Activated CD4-positive, alpha-beta T cell treated with anti-CD3 and anti-CD28 coated beads, Interleukin-2, amount 10 ng/mL, durations not matched to agents 24 days and 14 days (primary cell): ENCODE measurements around the gene NDEL1. TPM values are rescaled to one million over a fixed set of nuclear protein-coding genes. Genes with fewer than 3 reads are reported as not detected.

Experiments
- DNase-seq: peaks from one replicate; pipeline ENCODE4 v3.0.0; 2022
- H3K27ac Mint-ChIP-seq: one replicate; pipeline ENCODE4 v1.8.0; 2022; ENCODE audit warnings: mild to moderate bottlenecking, mixed read lengths
- H3K27me3 Mint-ChIP-seq: one replicate; pipeline ENCODE4 v1.8.0; 2022; ENCODE audit warnings: mixed read lengths
- H3K36me3 Mint-ChIP-seq: one replicate; pipeline ENCODE4 v1.8.0; 2022; ENCODE audit warnings: low read depth, mild to moderate bottlenecking, mixed read lengths
- H3K4me1 Mint-ChIP-seq: one replicate; pipeline ENCODE4 v1.8.0; 2021; ENCODE audit warnings: mixed read lengths
- H3K4me3 Mint-ChIP-seq: one replicate; pipeline ENCODE4 v1.8.0; 2022; ENCODE audit warnings: mild to moderate bottlenecking, moderate library complexity, mixed read lengths
- H3K9me3 Mint-ChIP-seq: one replicate; pipeline ENCODE4 v1.8.0; 2021; ENCODE audit warnings: mixed read lengths
- intact Hi-C: fragments of 100-400 bp; cut with micrococcal nuclease; formaldehyde crosslinking; loops from one replicate; pipeline ENCODE4 v1.15.1; 2023
- total RNA-seq: library from RNA; stranded (reverse); gene quantifications from 2 replicates; pipeline ENCODE4 v1.2.3, GENCODE V29; 2022

The NDEL1 gene
- total RNA-seq, 1 donor from 2014 or later = 74.3 TPM

DNA sequence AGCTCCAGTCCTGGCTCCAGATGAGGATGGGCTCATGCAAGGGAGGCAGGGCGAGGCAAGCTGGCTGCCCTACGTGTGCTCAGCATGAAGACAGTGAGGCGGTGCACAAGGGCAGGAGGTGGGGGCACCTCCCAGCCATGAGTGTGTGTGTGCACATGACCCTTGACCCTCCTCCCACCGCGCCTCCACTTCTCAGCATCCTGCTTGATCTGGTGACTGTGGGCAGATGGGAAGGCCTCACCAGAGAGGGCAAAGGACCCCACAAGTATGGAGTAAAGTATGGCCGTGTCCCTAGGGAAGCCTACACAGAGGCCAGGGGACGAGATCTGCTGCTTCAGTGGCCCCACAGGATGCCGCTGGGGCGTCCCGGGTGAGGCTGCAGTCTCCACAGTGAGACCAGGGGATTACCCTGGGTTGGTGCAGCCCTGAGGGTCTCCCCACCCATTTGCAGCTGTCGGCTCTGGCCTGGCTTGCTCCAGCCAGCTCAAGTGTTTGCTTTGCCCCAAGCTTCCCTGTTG is 30.1 kb upstream of the NDEL1 start:
- DNase-seq = no peak
- H3K27me3 Mint-ChIP-seq = peaks cover 9% of the 10 kb centered on the region
- peaks cover 7% of the 10 kb centered on the region for H3K4me1 Mint-ChIP-seq
- H3K4me3 Mint-ChIP-seq = no peak overlapping the region
- no peaks in the 10 kb centered on the region for H3K36me3 Mint-ChIP-seq
- no peaks in the 10 kb centered on the region for H3K9me3 Mint-ChIP-seq
- intact Hi-C loops = no loop called here
- no peak overlapping the region for H3K27ac Mint-ChIP-seq

GRCh38 chr17:8406174-8406573 is 29.5 kb upstream of the NDEL1 start:
- Mint-ChIP-seq H3K36me3 (no peaks in the 10 kb centered on the region), H3K27ac (no peak overlapping the region), H3K27me3 (peaks cover 7% of the 10 kb centered on the region), H3K4me3 (no peak overlapping the region), H3K9me3 (no peaks in the 10 kb centered on the region), H3K4me1 (peaks cover 11% of the 10 kb centered on the region)
- intact Hi-C loops = no loop called here
- DNase-seq = no peak

DNA sequence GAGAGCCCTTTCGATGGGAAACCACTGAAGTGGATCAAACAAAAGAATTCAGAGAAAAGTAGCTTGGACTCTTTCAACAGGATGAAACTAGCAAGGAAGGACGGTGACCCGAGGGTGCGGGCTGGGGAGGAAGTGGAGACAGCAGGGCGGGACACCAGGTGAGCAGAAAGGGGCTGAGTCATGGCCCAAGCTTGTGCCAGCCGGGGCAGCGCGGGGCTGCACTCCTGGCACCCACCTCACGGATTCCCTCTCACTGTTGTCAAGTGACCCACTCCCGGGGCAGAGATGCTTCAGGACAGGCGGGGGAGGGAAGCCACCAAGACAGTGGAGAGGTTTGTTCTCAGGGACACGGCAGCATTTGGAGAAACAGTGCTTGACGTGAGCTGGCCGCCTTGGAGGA is 27.3 kb upstream of the NDEL1 start:
- Mint-ChIP-seq H3K4me3 (no peak overlapping the region), H3K36me3 (no peaks in the 10 kb centered on the region), H3K27me3 (peaks cover 18% of the 10 kb centered on the region), H3K27ac (no peak overlapping the region), H3K9me3 (no peaks in the 10 kb centered on the region), H3K4me1 (peaks cover 15% of the 10 kb centered on the region)
- no peak for DNase-seq
- intact Hi-C loops = no loop called here

- peaks cover 27% of the 10 kb centered on the region for H3K27me3 Mint-ChIP-seq
- peak; percentile 93 for DNase-seq
- H3K27ac Mint-ChIP-seq = peak overlapping the region; percentile 2
- peaks cover 18% of the 10 kb centered on the region for H3K4me1 Mint-ChIP-seq
- H3K36me3 Mint-ChIP-seq = no peaks in the 10 kb centered on the region
- no peaks in the 10 kb centered on the region for H3K9me3 Mint-ChIP-seq
- intact Hi-C loops = loop anchor here (1.0 kb wide), 1 partner anchor 336 kb away; no protein-coding TSS in a partner anchor
- no peak overlapping the region for H3K4me3 Mint-ChIP-seq
Observed at GRCh38 chr17:8409966-8410882, 25.5 kb upstream of the NDEL1 start.

DNA sequence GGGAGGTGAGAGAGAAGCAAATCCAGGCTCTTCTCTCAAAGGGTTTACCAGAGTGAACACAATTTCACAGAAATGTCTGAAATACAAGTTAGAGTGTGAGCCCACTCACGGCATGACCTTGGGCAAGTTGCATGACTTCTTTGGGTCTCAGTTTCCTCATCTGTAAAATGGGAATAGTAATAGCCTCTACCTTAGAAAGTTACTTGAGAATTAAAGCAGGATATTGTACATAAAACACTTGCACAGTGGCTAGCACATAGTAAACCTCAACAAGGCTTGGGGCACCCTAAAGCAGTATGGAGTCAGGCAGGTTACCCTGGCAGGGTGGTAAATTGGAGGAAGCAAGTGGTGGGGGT is 24.8 kb upstream of the NDEL1 start:
- H3K9me3 Mint-ChIP-seq = no peaks in the 10 kb centered on the region
- no peak for DNase-seq
- H3K4me1 Mint-ChIP-seq = peaks cover 18% of the 10 kb centered on the region
- intact Hi-C loops = loop anchor here (1.0 kb wide), 1 partner anchor 335 kb away; no protein-coding TSS in a partner anchor
- H3K27me3 Mint-ChIP-seq = peaks cover 27% of the 10 kb centered on the region
- H3K36me3 Mint-ChIP-seq = no peaks in the 10 kb centered on the region
- no peak overlapping the region for H3K27ac Mint-ChIP-seq
- H3K4me3 Mint-ChIP-seq = no peak overlapping the region

- Mint-ChIP-seq H3K27ac (no peak overlapping the region), H3K4me3 (no peak overlapping the region), H3K27me3 (peaks cover 40% of the 10 kb centered on the region), H3K36me3 (no peaks in the 10 kb centered on the region), H3K9me3 (no peaks in the 10 kb centered on the region), H3K4me1 (peaks cover 18% of the 10 kb centered on the region)
- no peak for DNase-seq
- intact Hi-C loops = no loop called here
Observed at GRCh38 chr17:8412089-8412488, 23.6 kb upstream of the NDEL1 start.

DNA sequence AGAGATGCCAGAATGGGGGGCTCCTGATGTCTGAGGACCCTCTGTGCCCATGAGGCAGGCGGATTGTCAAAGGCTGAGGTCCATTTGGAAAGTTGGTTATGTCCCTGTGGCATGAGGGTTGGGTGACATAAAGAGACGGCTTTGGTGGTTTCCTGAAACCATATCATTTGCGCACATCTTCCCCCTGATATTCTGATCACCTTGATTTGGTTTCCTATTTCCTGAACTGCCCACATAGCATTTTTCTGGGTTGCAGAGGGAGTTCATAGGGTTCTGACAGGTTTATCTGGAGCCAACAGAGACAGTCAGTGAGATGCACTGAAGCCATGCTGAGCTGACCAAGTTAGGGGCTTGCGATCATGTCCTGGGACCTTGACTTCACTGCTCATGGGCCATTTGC is 22.4 kb upstream of the NDEL1 start:
- H3K4me1 Mint-ChIP-seq = peaks cover 18% of the 10 kb centered on the region
- no peak overlapping the region for H3K27ac Mint-ChIP-seq
- DNase-seq = no peak
- H3K4me3 Mint-ChIP-seq = no peak overlapping the region
- H3K9me3 Mint-ChIP-seq = no peaks in the 10 kb centered on the region
- intact Hi-C loops = no loop called here
- peaks cover 50% of the 10 kb centered on the region for H3K27me3 Mint-ChIP-seq
- no peaks in the 10 kb centered on the region for H3K36me3 Mint-ChIP-seq

DNA sequence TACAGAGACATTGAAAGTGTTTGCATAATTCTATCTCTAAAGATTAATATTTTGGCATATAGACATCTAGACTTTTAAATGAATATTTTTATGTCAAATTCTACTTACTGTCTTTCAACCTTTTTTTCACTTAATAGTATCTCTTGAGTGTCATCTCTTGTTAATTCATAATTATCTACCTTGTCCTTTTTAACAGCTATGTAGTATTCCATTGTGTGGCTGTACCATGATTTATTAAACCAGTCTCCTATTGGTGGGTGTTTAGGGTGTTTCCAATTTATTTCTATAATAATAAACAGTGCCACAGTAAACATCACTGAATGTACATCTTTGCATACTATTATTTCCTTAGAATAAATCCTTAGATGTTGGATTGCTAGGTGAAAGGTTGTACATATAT is 21.7 kb upstream of the NDEL1 start:
- Mint-ChIP-seq H3K4me3 (no peak overlapping the region), H3K27me3 (peaks cover 54% of the 10 kb centered on the region), H3K36me3 (no peaks in the 10 kb centered on the region), H3K9me3 (no peaks in the 10 kb centered on the region), H3K4me1 (peaks cover 18% of the 10 kb centered on the region), H3K27ac (no peak overlapping the region)
- DNase-seq = no peak
- intact Hi-C loops = no loop called here

- intact Hi-C loops = no loop called here
- Mint-ChIP-seq H3K27me3 (peaks cover 56% of the 10 kb centered on the region), H3K36me3 (no peaks in the 10 kb centered on the region)
Observed at GRCh38 chr17:8417806-8418205, 17.9 kb upstream of the NDEL1 start.

GRCh38 chr17:8418471-8418870 is 17.2 kb upstream of the NDEL1 start:
- DNase-seq = no peak
- intact Hi-C loops = no loop called here

More at GRCh38 chr17:8417806-8418205, 17.9 kb upstream of the NDEL1 start:
- Mint-ChIP-seq H3K9me3 (no peaks in the 10 kb centered on the region), H3K4me3 (no peak overlapping the region), H3K27ac (no peak overlapping the region), H3K4me1 (peaks cover 7% of the 10 kb centered on the region)
- DNase-seq = no peak

GRCh38 chr17:8419305-8419704 is 16.4 kb upstream of the NDEL1 start:
- intact Hi-C loops = no loop called here
- Mint-ChIP-seq H3K27ac (no peak overlapping the region), H3K36me3 (no peaks in the 10 kb centered on the region), H3K9me3 (no peaks in the 10 kb centered on the region), H3K4me1 (no peaks in the 10 kb centered on the region), H3K27me3 (peaks cover 56% of the 10 kb centered on the region), H3K4me3 (no peak overlapping the region)
- no peak for DNase-seq

More at GRCh38 chr17:8418471-8418870, 17.2 kb upstream of the NDEL1 start:
- Mint-ChIP-seq H3K4me3 (no peak overlapping the region), H3K27ac (no peak overlapping the region), H3K9me3 (no peaks in the 10 kb centered on the region), H3K4me1 (peaks cover 2% of the 10 kb centered on the region), H3K27me3 (peaks cover 54% of the 10 kb centered on the region), H3K36me3 (no peaks in the 10 kb centered on the region)

GRCh38 chr17:8420041-8420934 is 15.4 kb upstream of the NDEL1 start:
- no peaks in the 10 kb centered on the region for H3K36me3 Mint-ChIP-seq
- H3K27ac Mint-ChIP-seq = no peak overlapping the region
- H3K4me3 Mint-ChIP-seq = no peak overlapping the region
- H3K27me3 Mint-ChIP-seq = peaks cover 54% of the 10 kb centered on the region
- intact Hi-C loops = no loop called here
- no peaks in the 10 kb centered on the region for H3K9me3 Mint-ChIP-seq
- DNase-seq = no peak
- H3K4me1 Mint-ChIP-seq = no peaks in the 10 kb centered on the region

DNA sequence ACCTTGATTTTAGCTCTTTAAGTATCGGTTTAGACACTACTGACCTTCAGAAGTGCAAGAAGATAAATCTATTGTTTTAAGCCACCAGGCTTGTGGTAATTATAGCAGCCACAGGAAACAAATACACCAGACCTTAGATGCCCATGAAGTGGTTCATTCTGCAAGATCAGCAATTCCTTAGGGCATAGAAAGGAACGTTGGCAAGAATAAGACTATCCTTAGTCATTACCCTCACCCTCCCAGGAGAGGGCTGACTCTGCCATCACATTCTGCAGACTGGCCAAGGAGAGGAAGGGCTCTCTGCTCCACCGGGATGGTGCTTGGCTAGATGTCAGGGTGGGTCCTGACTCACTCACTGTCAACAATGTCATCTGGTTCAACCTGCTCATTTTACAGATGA is 14.1 kb upstream of the NDEL1 start:
- no peaks in the 10 kb centered on the region for H3K9me3 Mint-ChIP-seq
- peaks cover 46% of the 10 kb centered on the region for H3K27me3 Mint-ChIP-seq
- no peaks in the 10 kb centered on the region for H3K36me3 Mint-ChIP-seq
- no peak for DNase-seq
- H3K4me3 Mint-ChIP-seq = no peak overlapping the region
- intact Hi-C loops = no loop called here
- H3K4me1 Mint-ChIP-seq = no peaks in the 10 kb centered on the region
- H3K27ac Mint-ChIP-seq = no peak overlapping the region
